HepG2 (cell line): ENCODE measurements around the gene KCTD15. TPM values are rescaled to one million over a fixed set of nuclear protein-coding genes. Genes with fewer than 3 reads are reported as not detected.

ENCODE experiments used
- FOXP1 ChIP-seq, 2 experiments: fragments of 450-650 bp in 1 of 2; IDR thresholded peaks; 2 replicates each; pipeline ENCODE4 v1.6.1; 2017 to 2018; ENCODE audit warnings: antibody characterized with exemption in 1 of 2
- GPN1 ChIP-seq: sonication (generic); formaldehyde crosslinking; IDR thresholded peaks from 2 replicates; pipeline ENCODE4 v1.5.1; 2020; ENCODE audit warnings: missing genetic modification reagents, borderline replicate concordance
- GTF3A ChIP-seq: sonication (generic); formaldehyde crosslinking; conservative IDR thresholded peaks from 2 replicates; pipeline ENCODE4 v1.4.0; 2020; ENCODE audit warnings: mild to moderate bottlenecking, missing genetic modification reagents
- HCFC1 ChIP-seq: fragments of 150-350 bp; IDR thresholded peaks from 2 replicates; pipeline ENCODE4 v1.6.1; 2014; ENCODE audit warnings: low read depth, low read length
- HDAC6 ChIP-seq: fragments of 200-600 bp; sonication (generic); IDR thresholded peaks from 2 replicates; pipeline ENCODE4 v1.7.0; 2017; ENCODE audit warnings: mild to moderate bottlenecking, antibody characterized with exemption, low read length, low read depth
- HNRNPUL1 ChIP-seq: fragments of 200-400 bp; formaldehyde crosslinking; IDR thresholded peaks from 2 replicates; pipeline ENCODE4 v1.6.1; 2017; ENCODE audit warnings: low read depth, mild to moderate bottlenecking, low read length, moderate library complexity
- JUNB ChIP-seq: sonication (generic); formaldehyde crosslinking; IDR thresholded peaks from 2 replicates; pipeline ENCODE4 v1.8.0; 2022; ENCODE audit warnings: missing genetic modification reagents, mild to moderate bottlenecking, borderline replicate concordance
- LCORL ChIP-seq, 2 experiments: fragments of 450-650 bp in 1 of 2; sonication (generic) in 1 of 2; formaldehyde crosslinking in 1 of 2; IDR thresholded peaks; 2 replicates each; pipeline versions ENCODE4 v1.5.0 to v1.6.1; 2017 to 2020; ENCODE audit warnings: antibody characterized with exemption in 1 of 2, missing genetic modification reagents in 1 of 2
- MAFF ChIP-seq: IDR thresholded peaks from 2 replicates; pipeline ENCODE4 v1.6.1; 2011; ENCODE audit warnings: low read depth, low read length, improper control_type of control experiment
- NFATC3 ChIP-seq: sonication (generic); formaldehyde crosslinking; IDR thresholded peaks from 2 replicates; pipeline ENCODE4 v1.5.1; 2020; ENCODE audit warnings: mild to moderate bottlenecking, missing genetic modification reagents
- NFKBIZ ChIP-seq: IDR thresholded peaks from 2 replicates; pipeline ENCODE4 v1.6.1; 2018; ENCODE audit warnings: missing genetic modification reagents, missing compliant biosample characterization
- NRL ChIP-seq: sonication (generic); formaldehyde crosslinking; IDR thresholded peaks from 2 replicates; pipeline ENCODE4 v1.5.0; 2020; ENCODE audit warnings: missing genetic modification reagents, mild to moderate bottlenecking, moderate library complexity, borderline replicate concordance
- ONECUT2 ChIP-seq: sonication (generic); formaldehyde crosslinking; IDR thresholded peaks from 2 replicates; pipeline ENCODE4 v1.4.0; 2020; ENCODE audit warnings: missing genetic modification reagents
- PCBP1 ChIP-seq: fragments of 200-400 bp; formaldehyde crosslinking; IDR thresholded peaks from 2 replicates; pipeline ENCODE4 v1.6.1; 2017; ENCODE audit warnings: mild to moderate bottlenecking, low read depth, low read length, borderline replicate concordance
- RNF2 ChIP-seq: fragments of 450-650 bp; conservative IDR thresholded peaks from 2 replicates; pipeline ENCODE4 v1.6.1; 2016; ENCODE audit warnings: low read depth
- SALL1 ChIP-seq: sonication (generic); formaldehyde crosslinking; IDR thresholded peaks from 2 replicates; pipeline ENCODE4 v1.8.0; 2022; ENCODE audit warnings: mild to moderate bottlenecking, missing genetic modification reagents
- ZFP62 ChIP-seq: sonication (generic); formaldehyde crosslinking; IDR thresholded peaks from 2 replicates; pipeline ENCODE4 v1.4.0; 2020; ENCODE audit warnings: missing genetic modification reagents
- ZFYVE20 ChIP-seq: sonication (generic); formaldehyde crosslinking; IDR thresholded peaks from 2 replicates; pipeline ENCODE4 v1.8.0; 2023; ENCODE audit warnings: low read depth, mild to moderate bottlenecking, moderate library complexity, missing genetic modification reagents, borderline replicate concordance
- ZNF101 ChIP-seq: sonication (generic); formaldehyde crosslinking; IDR thresholded peaks from 2 replicates; pipeline ENCODE4 v1.4.0; 2020; ENCODE audit warnings: mild to moderate bottlenecking, low read depth, missing genetic modification reagents, borderline replicate concordance
- ZNF234 ChIP-seq: sonication (generic); formaldehyde crosslinking; conservative IDR thresholded peaks from 2 replicates; pipeline ENCODE4 v1.5.1; 2020; ENCODE audit warnings: mild to moderate bottlenecking, missing genetic modification reagents
- ZNF382 ChIP-seq: sonication (generic); formaldehyde crosslinking; IDR thresholded peaks from 2 replicates; pipeline ENCODE4 v1.5.0; 2020; ENCODE audit warnings: missing genetic modification reagents, mild to moderate bottlenecking, borderline replicate concordance
- ZNF451 ChIP-seq: sonication (generic); formaldehyde crosslinking; IDR thresholded peaks from 2 replicates; pipeline ENCODE4 v1.5.0; 2020; ENCODE audit warnings: mild to moderate bottlenecking, missing genetic modification reagents
- ZNF572 ChIP-seq: sonication (generic); formaldehyde crosslinking; IDR thresholded peaks from 2 replicates; pipeline ENCODE4 v1.5.1; 2020; ENCODE audit warnings: mild to moderate bottlenecking, missing genetic modification reagents
- ZNF589 ChIP-seq: sonication (generic); formaldehyde crosslinking; conservative IDR thresholded peaks from 2 replicates; pipeline ENCODE4 v1.8.0; 2022; ENCODE audit warnings: mild to moderate bottlenecking, moderate library complexity, missing genetic modification reagents
- ZNF780A ChIP-seq: sonication (generic); formaldehyde crosslinking; IDR thresholded peaks from 2 replicates; pipeline ENCODE4 v1.8.0; 2022; ENCODE audit warnings: mild to moderate bottlenecking, missing genetic modification reagents, moderate library complexity
- ZNF839 ChIP-seq: sonication (generic); formaldehyde crosslinking; IDR thresholded peaks from 2 replicates; pipeline ENCODE4 v1.4.0; 2020; ENCODE audit warnings: missing genetic modification reagents, mild to moderate bottlenecking, borderline replicate concordance
- ZSCAN20 ChIP-seq: sonication (generic); formaldehyde crosslinking; IDR thresholded peaks from 2 replicates; pipeline ENCODE4 v1.4.0; 2020; ENCODE audit warnings: missing genetic modification reagents, mild to moderate bottlenecking, borderline replicate concordance
- ZSCAN29 ChIP-seq: sonication (generic); formaldehyde crosslinking; conservative IDR thresholded peaks from 2 replicates; pipeline ENCODE4 v1.4.0; 2020; ENCODE audit warnings: mild to moderate bottlenecking, missing genetic modification reagents
- polyA plus RNA-seq, 8 experiments: library from polyadenylated mRNA; depleted of rRNA in 3 of 8; stranded (reverse) in 7 of 8; unstranded in 1 of 8; fragments of >200 nt; fragmentation: Illumina TruSeq in 4 of 8; extraction: Trizol in 4 of 8; gene quantifications; 2 replicates each; pipeline versions ENCODE4 v1.2.1 to v1.2.3, GENCODE V29; 2011 to 2016; ENCODE audit warnings: low read depth in 4 of 8, missing spikeins in 1 of 8, mixed read lengths in 1 of 8; ENCODE audit not compliant: insufficient read depth in 1 of 8
- total RNA-seq, 5 experiments: library from RNA; depleted of rRNA; stranded (reverse); fragments of >200 nt; fragmentation: Illumina TruSeq; extraction: Trizol; gene quantifications; 2 replicates each; pipeline ENCODE4 v1.2.3, GENCODE V29; 2016; ENCODE audit warnings: low read depth in 1 of 5
- TF ChIP-seq, protein P1 (sequence below): sonication (generic); formaldehyde crosslinking; IDR thresholded peaks from 2 replicates; pipeline ENCODE4 v1.8.0; 2022; ENCODE audit warnings: mild to moderate bottlenecking, missing genetic modification reagents; ENCODE audit not compliant: insufficient replicate concordance
- TF ChIP-seq, protein P2 (sequence below): sonication (generic); formaldehyde crosslinking; IDR thresholded peaks from 2 replicates; pipeline ENCODE4 v1.4.0; 2020; ENCODE audit warnings: missing genetic modification reagents

The KCTD15 gene
- total and polyA plus RNA-seq, 2 of the 13 experiments (the other 11 are each of a cell fraction or from before 2014, with no cell fraction given) = 13.2 to 16.7 TPM

DNA sequence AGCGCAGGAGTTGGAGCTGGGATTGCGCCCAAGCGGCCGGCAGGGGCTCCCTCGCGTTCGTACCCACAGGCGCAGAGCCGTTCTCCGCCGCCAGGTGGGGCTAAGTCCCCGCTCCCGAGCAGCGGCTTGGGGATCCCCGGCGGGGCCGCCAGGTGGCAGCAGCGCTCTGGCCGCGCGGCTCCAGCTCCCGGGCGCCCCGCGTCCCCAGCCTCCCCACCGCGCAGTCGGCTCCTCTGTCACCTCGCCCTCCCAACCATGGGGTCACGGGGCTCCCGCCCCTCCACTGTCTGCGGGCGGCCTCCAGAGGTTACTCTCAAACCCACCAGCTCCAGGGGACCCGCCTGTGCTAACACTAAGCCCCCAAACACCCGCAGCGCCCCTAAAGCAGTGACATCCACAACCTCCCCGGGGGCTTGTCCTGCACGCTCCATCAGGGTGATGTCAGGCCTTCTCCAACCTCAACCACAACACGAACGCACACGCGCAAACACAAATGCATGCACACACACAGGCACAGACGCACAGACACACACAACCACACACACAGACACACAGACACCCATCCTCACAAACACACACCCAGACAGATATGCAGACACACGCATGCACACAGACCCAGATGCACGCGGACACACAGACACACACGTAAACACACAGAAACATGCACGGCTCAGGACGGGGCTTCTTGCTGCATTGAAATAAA, 18.4 kb upstream of the KCTD15 start (continued):
- TF ChIP-seq HCFC1 = no peak
- no peak for TF ChIP-seq JUNB (CRISPR knock-in tag)
- no peak for TF ChIP-seq ZNF101
- no peak for TF ChIP-seq ONECUT2 (CRISPR knock-in tag)
- TF ChIP-seq ZNF780A = no peak
- no peak for TF ChIP-seq ZNF589 (CRISPR knock-in tag)
- TF ChIP-seq ZNF839 (CRISPR knock-in tag) = no peak
- TF ChIP-seq NRL (CRISPR knock-in tag) = no peak
- no peak for TF ChIP-seq NFKBIZ (CRISPR knock-in tag)
- TF ChIP-seq, protein P1, sequence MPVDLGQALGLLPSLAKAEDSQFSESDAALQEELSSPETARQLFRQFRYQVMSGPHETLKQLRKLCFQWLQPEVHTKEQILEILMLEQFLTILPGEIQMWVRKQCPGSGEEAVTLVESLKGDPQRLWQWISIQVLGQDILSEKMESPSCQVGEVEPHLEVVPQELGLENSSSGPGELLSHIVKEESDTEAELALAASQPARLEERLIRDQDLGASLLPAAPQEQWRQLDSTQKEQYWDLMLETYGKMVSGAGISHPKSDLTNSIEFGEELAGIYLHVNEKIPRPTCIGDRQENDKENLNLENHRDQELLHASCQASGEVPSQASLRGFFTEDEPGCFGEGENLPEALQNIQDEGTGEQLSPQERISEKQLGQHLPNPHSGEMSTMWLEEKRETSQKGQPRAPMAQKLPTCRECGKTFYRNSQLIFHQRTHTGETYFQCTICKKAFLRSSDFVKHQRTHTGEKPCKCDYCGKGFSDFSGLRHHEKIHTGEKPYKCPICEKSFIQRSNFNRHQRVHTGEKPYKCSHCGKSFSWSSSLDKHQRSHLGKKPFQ (CRISPR knock-in tag) = no peak
- TF ChIP-seq HNRNPUL1 = no peak
- TF ChIP-seq ZSCAN29 (CRISPR knock-in tag) = no peak
- no peak for TF ChIP-seq GPN1 (CRISPR knock-in tag)
- TF ChIP-seq GTF3A (CRISPR knock-in tag) = no peak
- no peak for TF ChIP-seq ZNF382 (CRISPR knock-in tag)
- no peak for TF ChIP-seq ZNF572 (CRISPR knock-in tag)
- TF ChIP-seq FOXP1 (IDR thresholded peaks at IDR 0.05) = no peak
- TF ChIP-seq FOXP1 (CRISPR knock-in tag; IDR thresholded peaks at IDR 0.05) = no peak
- TF ChIP-seq LCORL (IDR thresholded peaks at IDR 0.05) = no peak
- no peak for TF ChIP-seq LCORL (CRISPR knock-in tag; IDR thresholded peaks at IDR 0.05)
- TF ChIP-seq RNF2 = 0 out of 2 replicates have a peak, but pooled peaks have one; percentile 19
- peak; percentile 61; the same call in 1 of the 2 replicates for TF ChIP-seq ZNF451 (CRISPR knock-in tag)
- no peak for TF ChIP-seq MAFF
- TF ChIP-seq NFATC3 (CRISPR knock-in tag) = no peak
- no peak for TF ChIP-seq ZFYVE20 (CRISPR knock-in tag)
- TF ChIP-seq PCBP1 = no peak
- TF ChIP-seq ZNF234 (CRISPR knock-in tag) = no peak
- no peak for TF ChIP-seq ZFP62
- TF ChIP-seq ZSCAN20 = 0 out of 2 replicates have a peak, but pooled peaks have one; percentile 28
- TF ChIP-seq, protein P2, sequence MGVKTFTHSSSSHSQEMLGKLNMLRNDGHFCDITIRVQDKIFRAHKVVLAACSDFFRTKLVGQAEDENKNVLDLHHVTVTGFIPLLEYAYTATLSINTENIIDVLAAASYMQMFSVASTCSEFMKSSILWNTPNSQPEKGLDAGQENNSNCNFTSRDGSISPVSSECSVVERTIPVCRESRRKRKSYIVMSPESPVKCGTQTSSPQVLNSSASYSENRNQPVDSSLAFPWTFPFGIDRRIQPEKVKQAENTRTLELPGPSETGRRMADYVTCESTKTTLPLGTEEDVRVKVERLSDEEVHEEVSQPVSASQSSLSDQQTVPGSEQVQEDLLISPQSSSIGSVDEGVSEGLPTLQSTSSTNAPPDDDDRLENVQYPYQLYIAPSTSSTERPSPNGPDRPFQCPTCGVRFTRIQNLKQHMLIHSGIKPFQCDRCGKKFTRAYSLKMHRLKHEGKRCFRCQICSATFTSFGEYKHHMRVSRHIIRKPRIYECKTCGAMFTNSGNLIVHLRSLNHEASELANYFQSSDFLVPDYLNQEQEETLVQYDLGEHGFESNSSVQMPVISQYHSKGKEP (CRISPR knock-in tag) = no peak
- TF ChIP-seq SALL1 (CRISPR knock-in tag) = no peak
- TF ChIP-seq HDAC6 = no peak
